ENCODE data around the gene ADAP1.

ADAP1 gene

DNA sequence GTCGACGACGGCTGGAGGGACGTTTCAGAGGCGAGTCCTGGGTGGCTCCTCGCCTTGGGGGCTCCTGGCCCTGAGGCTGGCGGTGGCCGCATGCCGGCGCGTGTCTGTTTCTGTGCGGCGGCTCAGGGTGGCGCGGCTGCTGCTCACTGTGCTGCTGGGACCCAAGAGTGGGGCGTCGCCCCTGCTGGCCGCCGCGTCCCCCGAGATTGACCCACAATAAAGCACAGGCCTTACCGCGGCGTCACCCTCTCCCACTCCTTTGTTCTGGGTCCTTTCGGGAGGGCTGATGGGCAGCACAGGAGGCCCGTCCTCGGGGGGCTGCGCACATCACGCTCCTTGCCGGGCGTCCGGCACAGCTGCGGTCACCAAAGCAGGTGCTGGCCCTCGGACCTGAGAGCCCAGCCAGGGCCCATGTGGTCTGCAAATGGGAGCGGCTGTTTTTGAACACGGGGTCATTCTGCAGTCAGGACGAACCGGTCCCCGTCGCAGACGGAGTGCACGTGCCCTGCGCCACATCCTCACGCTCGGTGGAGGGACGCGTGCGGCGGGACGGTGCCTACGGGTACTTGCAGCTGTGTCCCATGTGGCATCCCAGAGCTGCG is 58.9 kb downstream of the ADAP1 start:
- FAIRE-seq (no peak), DNase-seq (ENCODE audit: insufficient read length) (no peak)
- no peak for TF ChIP-seq POLR2A (IDR thresholded peaks at IDR 0.05; ENCODE audit: low read depth, low read length)
- no peak for TF ChIP-seq TAF1 (IDR thresholded peaks at IDR 0.05; ENCODE audit: borderline replicate concordance, low read depth, low read length)
- no peak; the same call in 1 of the 2 replicates for TF ChIP-seq POLR2AphosphoS5 (IDR thresholded peaks at IDR 0.05; ENCODE audit: low read depth, low read length)

- FAIRE-seq = no peak
- no peak; the same call in 1 of the 2 replicates for TF ChIP-seq POLR2A (IDR thresholded peaks at IDR 0.05; ENCODE audit: low read depth, low read length)
- no peak for TF ChIP-seq POLR2AphosphoS5 (IDR thresholded peaks at IDR 0.05; ENCODE audit: low read depth, low read length)
- no peak for TF ChIP-seq TAF1 (IDR thresholded peaks at IDR 0.05; ENCODE audit: borderline replicate concordance, low read depth, low read length)
Measured at GRCh38 chr7:894927-895450, 59.5 kb downstream of the ADAP1 start.

DNA sequence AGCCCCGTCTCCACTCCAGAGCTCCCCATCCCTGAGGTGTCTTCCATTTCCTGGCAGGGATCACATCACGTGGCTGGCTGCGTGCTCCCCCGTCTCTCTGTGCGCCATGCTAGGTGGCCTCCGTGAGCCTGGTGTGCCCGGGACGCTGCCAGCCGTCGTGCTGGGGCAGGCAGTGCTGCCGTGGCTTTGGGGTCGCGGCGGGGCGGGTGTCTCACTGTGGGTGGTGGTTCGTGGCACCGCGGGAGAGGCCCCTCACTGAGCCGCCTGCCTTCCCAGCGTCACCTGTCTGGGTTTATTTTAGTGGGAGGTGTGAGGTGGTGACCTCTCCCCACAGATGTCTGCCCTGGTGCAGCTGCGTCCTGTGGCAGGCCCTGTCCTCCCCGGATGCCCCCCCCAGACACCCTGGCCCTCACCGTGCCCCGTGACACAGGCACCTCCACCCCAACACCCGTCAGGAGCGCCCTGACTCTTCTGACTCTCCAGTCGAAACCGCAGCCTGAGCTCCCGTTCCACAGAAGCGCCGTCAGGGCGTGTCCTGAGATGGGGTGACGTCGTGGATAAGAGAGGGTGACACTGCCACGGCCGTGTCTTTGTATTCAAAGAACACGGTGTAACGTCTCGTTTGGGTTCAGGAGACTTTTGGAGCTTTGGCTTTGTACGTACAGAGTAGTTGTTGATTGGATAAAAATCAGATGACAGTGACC is 60.2 kb downstream of the ADAP1 start:
- DNase-seq (ENCODE audit: insufficient read length) (no peak), FAIRE-seq (no peak)
- TF ChIP-seq TAF1 (IDR thresholded peaks at IDR 0.05; ENCODE audit: borderline replicate concordance, low read depth, low read length) = no peak
- no peak for TF ChIP-seq POLR2A (IDR thresholded peaks at IDR 0.05; ENCODE audit: low read depth, low read length)
- no peak for TF ChIP-seq POLR2AphosphoS5 (IDR thresholded peaks at IDR 0.05; ENCODE audit: low read depth, low read length)

More at GRCh38 chr7:894927-895450, 59.5 kb downstream of the ADAP1 start:
- no peak for DNase-seq (ENCODE audit: insufficient read length)

GRCh38 chr7:893686-894085 is 60.8 kb downstream of the ADAP1 start:
- no peak for FAIRE-seq
- no peak for TF ChIP-seq TAF1 (IDR thresholded peaks at IDR 0.05; ENCODE audit: borderline replicate concordance, low read depth, low read length)
- TF ChIP-seq POLR2A (IDR thresholded peaks at IDR 0.05; ENCODE audit: low read depth, low read length) = no peak
- no peak for TF ChIP-seq POLR2AphosphoS5 (IDR thresholded peaks at IDR 0.05; ENCODE audit: low read depth, low read length)
- DNase-seq (ENCODE audit: insufficient read length) = no peak

- FAIRE-seq (no peak), DNase-seq (ENCODE audit: insufficient read length) (no peak)
- no peak for TF ChIP-seq TAF1 (IDR thresholded peaks at IDR 0.05; ENCODE audit: borderline replicate concordance, low read depth, low read length)
- no peak for TF ChIP-seq POLR2A (IDR thresholded peaks at IDR 0.05; ENCODE audit: low read depth, low read length)
- no peak for TF ChIP-seq POLR2AphosphoS5 (IDR thresholded peaks at IDR 0.05; ENCODE audit: low read depth, low read length)
Measured at GRCh38 chr7:892648-893593, 61.6 kb downstream of the ADAP1 start.

- TF ChIP-seq POLR2A (IDR thresholded peaks at IDR 0.05; ENCODE audit: low read depth, low read length) (no peak), POLR2AphosphoS5 (IDR thresholded peaks at IDR 0.05; ENCODE audit: low read depth, low read length) (no peak), TAF1 (IDR thresholded peaks at IDR 0.05; ENCODE audit: borderline replicate concordance, low read depth, low read length) (no peak)
- FAIRE-seq (no peak), DNase-seq (ENCODE audit: insufficient read length) (no peak)
Measured at GRCh38 chr7:891805-892204, 62.7 kb downstream of the ADAP1 start.

DNA sequence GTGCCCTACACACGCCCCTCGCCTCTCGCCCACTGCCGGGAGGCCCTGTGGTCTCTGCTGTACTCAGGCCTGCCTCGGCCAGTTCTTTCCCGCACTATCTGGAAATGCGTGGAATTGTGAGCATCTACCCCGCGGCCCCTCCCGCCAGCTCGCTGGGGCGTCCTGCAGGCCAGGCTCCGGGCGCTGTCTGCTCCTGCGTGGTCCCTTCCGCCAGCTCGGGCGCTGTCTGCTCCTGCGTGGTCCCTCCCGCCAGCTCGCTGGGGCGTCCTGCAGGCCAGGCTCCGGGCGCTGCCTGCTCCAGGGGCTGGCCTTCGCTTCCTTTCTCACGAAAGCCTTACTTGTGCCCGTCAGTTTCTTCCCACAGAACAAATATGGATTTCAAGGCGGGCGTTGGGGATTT is 63.2 kb downstream of the ADAP1 start:
- DNase-seq (ENCODE audit: insufficient read length) (no peak), FAIRE-seq (no peak)
- no peak for TF ChIP-seq TAF1 (IDR thresholded peaks at IDR 0.05; ENCODE audit: borderline replicate concordance, low read depth, low read length)
- no peak for TF ChIP-seq POLR2A (IDR thresholded peaks at IDR 0.05; ENCODE audit: low read depth, low read length)
- TF ChIP-seq POLR2AphosphoS5 (IDR thresholded peaks at IDR 0.05; ENCODE audit: low read depth, low read length) = no peak

DNA sequence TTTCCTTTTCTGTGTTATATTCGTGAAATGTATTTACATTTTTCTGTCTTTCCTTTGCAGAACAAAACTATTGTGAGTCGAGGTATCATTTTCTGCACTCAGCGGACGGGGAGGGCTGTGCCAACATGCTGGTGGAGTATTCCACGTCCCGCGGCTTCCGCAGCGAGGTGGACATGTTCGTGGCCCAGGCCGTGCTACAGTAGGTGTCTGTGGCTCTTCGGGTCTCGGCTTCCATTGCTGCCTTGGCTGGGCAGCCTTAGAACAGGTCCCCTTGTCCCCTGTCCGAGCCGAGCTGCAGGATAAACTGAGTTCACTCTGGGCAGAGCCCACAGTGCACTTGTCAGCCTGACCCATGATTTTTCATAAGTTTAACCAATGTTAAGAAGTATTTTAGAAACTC is 63.6 kb downstream of the ADAP1 start:
- DNase-seq (ENCODE audit: insufficient read length) = no peak
- no peak for FAIRE-seq
- TF ChIP-seq POLR2AphosphoS5 (IDR thresholded peaks at IDR 0.05; ENCODE audit: low read depth, low read length) (no peak), TAF1 (IDR thresholded peaks at IDR 0.05; ENCODE audit: borderline replicate concordance, low read depth, low read length) (no peak), POLR2A (IDR thresholded peaks at IDR 0.05; ENCODE audit: low read depth, low read length) (no peak)

DNA sequence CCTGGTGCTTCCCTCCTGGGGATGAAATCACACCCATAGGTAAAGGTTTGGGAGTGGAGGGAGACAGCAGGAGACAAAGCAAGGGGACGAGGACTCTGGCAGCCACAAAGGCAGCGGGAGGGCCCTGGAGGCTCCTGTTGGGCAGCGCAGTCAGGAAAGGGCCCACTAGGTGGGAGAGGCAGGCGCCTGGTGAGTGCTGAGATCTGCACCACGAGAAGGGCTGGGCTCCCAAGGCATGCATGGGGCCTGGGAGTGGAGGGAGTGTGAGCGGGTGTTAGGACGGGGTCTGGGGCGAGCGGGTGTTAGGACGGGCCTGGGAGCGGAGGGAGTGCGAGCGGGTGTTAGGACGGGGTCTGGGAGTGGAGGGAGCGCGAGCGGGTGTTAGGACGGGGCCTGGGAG is 65.1 kb downstream of the ADAP1 start:
- TF ChIP-seq POLR2AphosphoS5 (IDR thresholded peaks at IDR 0.05; ENCODE audit: low read depth, low read length) = no peak
- FAIRE-seq (no peak), DNase-seq (ENCODE audit: insufficient read length) (no peak)

DNA sequence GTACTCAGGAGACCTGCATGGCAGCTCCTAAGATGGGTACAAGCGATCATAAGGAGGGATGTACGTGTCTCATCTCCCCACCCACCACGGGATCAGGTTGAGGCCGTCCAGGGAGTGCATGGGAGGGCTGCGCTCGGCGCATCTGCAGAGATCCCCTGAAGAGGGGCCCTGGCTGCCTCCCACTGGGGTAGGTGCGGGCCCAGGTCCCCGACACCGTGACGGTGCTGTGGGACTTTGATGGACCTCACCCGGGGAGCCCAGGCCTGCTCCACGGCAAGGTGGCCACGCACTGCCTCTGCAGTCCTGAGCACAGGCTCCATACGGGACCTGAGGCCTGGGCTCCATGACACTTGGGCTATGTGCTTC is 65.5 kb downstream of the ADAP1 start:
- TF ChIP-seq POLR2A (IDR thresholded peaks at IDR 0.05; ENCODE audit: low read depth, low read length) (no peak), POLR2AphosphoS5 (IDR thresholded peaks at IDR 0.05; ENCODE audit: low read depth, low read length) (no peak), TAF1 (IDR thresholded peaks at IDR 0.05; ENCODE audit: borderline replicate concordance, low read depth, low read length) (no peak)
- no peak for FAIRE-seq
- DNase-seq (ENCODE audit: insufficient read length) = no peak
